Activated CD4-positive, alpha-beta T cell treated with anti-CD3 and anti-CD28 coated beads for 24 hours (primary cell): Measurements from ENCODE around the gene FOXP1.

Source experiments
- DNase-seq, 2 donors: peaks; one replicate each; pipeline ENCODE4 v3.0.0-alpha.2; 2020; ENCODE audit warnings: low read depth in 2 of 2

Gene FOXP1

GRCh38 chr3:71006810-71007785, 576.4 kb downstream of the FOXP1 start:
- no peak for DNase-seq

GRCh38 chr3:71005702-71006321, 577.7 kb downstream of the FOXP1 start:
- DNase-seq: no peak

- DNase-seq: no peak
Measured at GRCh38 chr3:71003511-71003910, 580.0 kb downstream of the FOXP1 start.

- no peak for DNase-seq
Measured at GRCh38 chr3:71002298-71002697, 581.2 kb downstream of the FOXP1 start.

- no peak for DNase-seq
Measured at GRCh38 chr3:71001303-71001830, 582.2 kb downstream of the FOXP1 start.

GRCh38 chr3:71000483-71000882, 583.0 kb downstream of the FOXP1 start:
- no peak for DNase-seq

GRCh38 chr3:70999730-71000129, 583.8 kb downstream of the FOXP1 start:
- no peak for DNase-seq

GRCh38 chr3:70996082-70996481, 587.4 kb downstream of the FOXP1 start:
- DNase-seq: no peak

GRCh38 chr3:70994644-70995043, 588.9 kb downstream of the FOXP1 start:
- no peak for DNase-seq

GRCh38 chr3:70992562-70993204, 590.8 kb downstream of the FOXP1 start:
- DNase-seq: no peak

- DNase-seq: no peak
Measured at GRCh38 chr3:70992131-70992530, 591.4 kb downstream of the FOXP1 start.

- no peak for DNase-seq
Measured at GRCh38 chr3:70990723-70991122, 592.8 kb downstream of the FOXP1 start.

GRCh38 chr3:70990185-70990584, 593.3 kb downstream of the FOXP1 start:
- no peak for DNase-seq

- no peak for DNase-seq
Measured at GRCh38 chr3:70989174-70989573, 594.4 kb downstream of the FOXP1 start.

GRCh38 chr3:70988111-70988510, 595.4 kb downstream of the FOXP1 start:
- no peak for DNase-seq

- DNase-seq: no peak
Measured at GRCh38 chr3:70985572-70985971, 598.0 kb downstream of the FOXP1 start.

GRCh38 chr3:70984776-70985482, 598.6 kb downstream of the FOXP1 start:
- no peak for DNase-seq

GRCh38 chr3:70982700-70983140, 600.8 kb downstream of the FOXP1 start:
- DNase-seq: no peak

GRCh38 chr3:70982284-70982683, 601.2 kb downstream of the FOXP1 start:
- DNase-seq: no peak

- no peak for DNase-seq
Measured at GRCh38 chr3:70981231-70981880, 602.2 kb downstream of the FOXP1 start.

- DNase-seq: no peak
Measured at GRCh38 chr3:70980646-70981170, 602.8 kb downstream of the FOXP1 start.
